Activated T-helper 9 cell treated with anti-CD3 and anti-CD28 coated beads, Interleukin-2, amount 50 U/mL, for 16 hours (primary cell): Measurements from ENCODE around the gene CTNS.

Source experiments
- DNase-seq: peaks from one replicate; pipeline ENCODE4 v3.0.0-alpha.2; 2020; ENCODE audit warnings: low read depth

The CTNS gene

GRCh38 chr17:3636154-3636907 lies at the start of gene CTNS, which contains the start of gene SHPK:
CTNS (plus strand) TSS chr17:3636760; CDS start chr17:3640207, 3,447 bp downstream.
SHPK (minus strand) TSS chr17:3636250; CDS start chr17:3636219, 31 bp downstream.
- peak; percentile 92 for DNase-seq

GRCh38 chr17:3589784-3590183 lies 46.8 kb upstream of the CTNS start:
- DNase-seq: no peak

- DNase-seq: no peak
These were observed 46.3 kb upstream of the CTNS start for GRCh38 chr17:3590231-3590630.

GRCh38 chr17:3590768-3591167 lies 45.8 kb upstream of the CTNS start:
- DNase-seq: no peak

GRCh38 chr17:3592216-3592860 lies 44.2 kb upstream of the CTNS start:
- DNase-seq: no peak

GRCh38 chr17:3593384-3593783 lies 43.2 kb upstream of the CTNS start:
- DNase-seq: no peak

- no peak for DNase-seq
These were observed 42.3 kb upstream of the CTNS start for GRCh38 chr17:3594051-3594800.

- no peak for DNase-seq
These were observed 41.6 kb upstream of the CTNS start for GRCh38 chr17:3594976-3595375.

- no peak for DNase-seq
These were observed 39.6 kb upstream of the CTNS start for GRCh38 chr17:3596804-3597464.

GRCh38 chr17:3598078-3598477 lies 38.5 kb upstream of the CTNS start:
- DNase-seq: no peak

GRCh38 chr17:3600529-3601205 lies 35.9 kb upstream of the CTNS start:
- no peak for DNase-seq

- no peak for DNase-seq
These were observed 34.1 kb upstream of the CTNS start for GRCh38 chr17:3602499-3602898.

- DNase-seq: no peak
These were observed 33.3 kb upstream of the CTNS start for GRCh38 chr17:3603119-3603869.

- DNase-seq: no peak
These were observed 32.7 kb upstream of the CTNS start for GRCh38 chr17:3603870-3604259.

GRCh38 chr17:3609689-3610088 lies 26.9 kb upstream of the CTNS start:
- no peak for DNase-seq

GRCh38 chr17:3610523-3610922 lies 26.0 kb upstream of the CTNS start:
- DNase-seq: no peak

GRCh38 chr17:3613124-3613523 lies 23.4 kb upstream of the CTNS start:
- DNase-seq: no peak

- no peak for DNase-seq
These were observed 21.2 kb upstream of the CTNS start for GRCh38 chr17:3615160-3615870.

GRCh38 chr17:3621146-3621720 lies 15.3 kb upstream of the CTNS start:
- no peak for DNase-seq

GRCh38 chr17:3622977-3623594 lies 13.5 kb upstream of the CTNS start:
- DNase-seq: no peak
